GM10266 (cell line): Measurements from ENCODE around the gene IL6ST.

Experiments
- DNase-seq: peaks from one replicate; pipeline ENCODE4 v3.0.0; 2012; ENCODE audit errors: extremely low spot score
- TF ChIP-seq, protein P1 (sequence below): IDR thresholded peaks from 2 replicates; pipeline ENCODE4 v1.5.1; 2012; ENCODE audit warnings: mild to moderate bottlenecking, low read depth; ENCODE audit not compliant: control insufficient read depth, insufficient read depth; ENCODE audit errors: missing control alignments

IL6ST gene

DNA sequence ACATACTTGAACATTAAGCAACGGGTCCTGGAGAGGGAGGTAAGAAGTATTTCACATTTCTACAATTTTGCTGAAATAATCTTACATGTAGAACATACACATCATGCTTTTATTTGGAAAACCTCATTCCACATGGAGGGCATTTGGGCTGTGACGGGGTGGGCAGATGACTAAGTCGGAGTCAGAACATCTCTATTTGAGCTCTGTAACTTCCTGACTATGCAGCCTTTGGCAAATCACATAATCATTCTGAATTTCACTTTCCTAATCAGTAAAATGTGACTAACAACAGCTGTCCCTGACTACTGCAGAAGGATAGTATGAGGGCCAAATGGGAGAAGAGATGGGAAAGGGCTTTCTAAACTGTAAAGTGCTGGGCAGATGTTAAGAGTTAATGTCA, 17.1 kb upstream of the IL6ST start:
- no peak for DNase-seq
- TF ChIP-seq, protein P1, sequence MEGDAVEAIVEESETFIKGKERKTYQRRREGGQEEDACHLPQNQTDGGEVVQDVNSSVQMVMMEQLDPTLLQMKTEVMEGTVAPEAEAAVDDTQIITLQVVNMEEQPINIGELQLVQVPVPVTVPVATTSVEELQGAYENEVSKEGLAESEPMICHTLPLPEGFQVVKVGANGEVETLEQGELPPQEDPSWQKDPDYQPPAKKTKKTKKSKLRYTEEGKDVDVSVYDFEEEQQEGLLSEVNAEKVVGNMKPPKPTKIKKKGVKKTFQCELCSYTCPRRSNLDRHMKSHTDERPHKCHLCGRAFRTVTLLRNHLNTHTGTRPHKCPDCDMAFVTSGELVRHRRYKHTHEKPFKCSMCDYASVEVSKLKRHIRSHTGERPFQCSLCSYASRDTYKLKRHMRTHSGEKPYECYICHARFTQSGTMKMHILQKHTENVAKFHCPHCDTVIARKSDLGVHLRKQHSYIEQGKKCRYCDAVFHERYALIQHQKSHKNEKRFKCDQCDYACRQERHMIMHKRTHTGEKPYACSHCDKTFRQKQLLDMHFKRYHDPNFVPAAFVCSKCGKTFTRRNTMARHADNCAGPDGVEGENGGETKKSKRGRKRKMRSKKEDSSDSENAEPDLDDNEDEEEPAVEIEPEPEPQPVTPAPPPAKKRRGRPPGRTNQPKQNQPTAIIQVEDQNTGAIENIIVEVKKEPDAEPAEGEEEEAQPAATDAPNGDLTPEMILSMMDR: no peak

DNA sequence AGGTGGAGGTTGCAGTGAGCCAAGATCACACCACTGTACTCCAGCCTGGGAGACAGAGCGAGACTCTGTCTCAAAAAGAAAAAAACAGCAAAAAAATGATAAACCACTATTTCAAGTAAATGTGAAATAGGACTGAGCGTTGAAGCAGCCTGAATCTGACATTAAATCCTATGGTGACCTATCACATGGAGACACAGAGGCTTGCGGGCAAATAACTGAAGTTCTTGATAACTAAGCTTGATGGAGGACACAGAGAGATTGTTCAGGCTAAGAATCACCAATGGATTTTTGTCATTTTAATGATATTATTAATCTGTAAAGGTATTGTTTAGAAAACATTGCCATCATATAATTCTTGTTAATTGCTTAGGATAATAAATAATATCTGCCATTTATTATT, 15.7 kb upstream of the IL6ST start:
- no peak for DNase-seq
- TF ChIP-seq, protein P1: no peak

DNA sequence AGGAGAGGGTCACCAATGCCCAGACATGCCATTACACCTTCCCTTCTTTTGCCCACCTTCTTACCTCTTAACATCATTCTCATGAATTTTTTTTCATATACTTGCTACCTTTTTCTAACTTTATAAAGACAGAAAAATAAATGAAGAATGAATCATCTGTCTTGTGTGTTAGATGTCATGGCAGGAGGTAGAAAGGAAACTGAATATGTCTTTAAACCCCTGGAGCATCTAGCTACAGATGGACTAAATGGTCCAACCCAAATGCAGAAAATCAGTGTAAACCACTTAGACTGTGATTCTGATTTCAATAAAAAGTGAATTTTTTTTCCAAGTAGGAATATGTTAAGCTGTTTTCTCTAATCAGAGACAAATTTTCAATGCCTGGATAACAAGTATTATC, 11.8 kb upstream of the IL6ST start:
- TF ChIP-seq, protein P1: no peak
- DNase-seq: no peak

DNA sequence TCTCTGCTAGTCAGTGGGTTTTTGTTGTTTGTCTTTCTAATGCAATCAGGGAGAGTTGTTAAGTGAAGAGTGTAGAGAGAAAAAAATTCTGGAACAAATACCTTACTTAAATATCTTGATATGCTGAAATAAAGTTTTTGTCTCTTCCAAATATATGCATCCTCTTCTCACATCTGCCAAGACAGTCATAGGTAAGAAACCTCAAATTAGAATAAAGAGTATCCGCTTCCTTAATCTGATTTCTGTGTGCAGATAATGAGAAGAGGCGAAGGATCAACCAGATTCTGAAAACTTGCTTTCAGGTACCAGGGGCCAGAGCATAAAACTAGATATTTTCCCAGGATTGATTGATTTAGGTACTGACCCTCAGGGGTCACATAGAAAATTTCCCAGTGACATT, 11.3 kb upstream of the IL6ST start:
- TF ChIP-seq, protein P1: no peak
- DNase-seq: no peak

DNA sequence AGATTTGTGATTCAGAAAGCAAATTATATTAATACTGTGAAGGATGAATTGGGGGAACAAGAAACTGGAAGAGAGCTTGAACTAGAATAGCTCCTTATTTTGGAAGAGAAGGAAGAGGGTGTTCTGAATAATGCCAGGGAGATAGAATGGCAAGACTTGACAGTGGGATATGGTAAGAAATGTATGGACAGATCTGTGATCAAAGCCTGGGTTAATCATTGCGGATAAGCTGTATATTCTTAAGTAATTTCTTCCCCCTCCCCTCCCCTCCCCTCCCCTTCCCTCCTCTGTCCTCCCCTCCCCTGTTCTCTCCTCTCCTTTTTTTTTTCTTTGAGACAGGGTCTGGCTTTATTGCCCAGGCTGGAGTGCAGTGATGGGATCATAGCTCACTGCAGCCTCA, 10.1 kb upstream of the IL6ST start:
- TF ChIP-seq, protein P1: no peak
- DNase-seq: no peak

DNA sequence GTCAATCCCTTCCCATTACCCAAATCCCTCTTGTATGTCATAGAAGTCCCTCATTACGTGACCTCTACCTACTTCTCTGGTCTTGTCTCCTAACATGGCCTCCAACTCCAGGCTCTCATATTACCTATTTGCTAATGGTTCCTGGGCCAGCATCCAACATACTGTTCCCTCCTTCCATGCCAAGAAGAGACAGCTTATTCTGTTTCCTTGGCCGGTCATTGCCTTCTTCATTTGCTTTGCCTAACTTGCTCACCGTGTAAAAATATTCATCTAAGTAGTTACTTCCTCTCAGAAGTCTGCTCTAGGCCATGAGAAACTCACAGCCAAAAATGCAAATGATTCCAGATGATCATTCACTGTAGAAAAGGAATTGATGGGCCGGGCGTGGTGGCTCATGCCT, 8.9 kb upstream of the IL6ST start:
- DNase-seq: no peak
- TF ChIP-seq, protein P1: no peak

DNA sequence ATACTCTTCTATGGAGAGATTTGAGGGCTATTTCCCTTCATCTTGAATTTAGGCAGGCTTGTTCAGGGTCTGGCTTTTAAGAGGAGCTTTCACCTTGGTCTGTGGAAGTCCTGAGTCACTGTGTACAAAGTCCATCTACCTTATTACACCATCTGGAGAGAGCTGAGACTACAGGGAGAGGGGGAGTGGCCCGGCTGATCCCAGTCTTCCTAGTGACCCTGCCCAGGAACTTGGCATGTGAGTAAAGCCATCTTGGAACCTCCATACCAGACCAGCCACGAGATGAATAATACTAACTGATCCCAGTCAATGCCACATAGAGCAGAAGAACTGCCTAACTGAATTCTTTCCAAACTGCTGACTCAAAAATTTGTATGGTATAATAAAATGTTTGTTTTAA, 8.4 kb upstream of the IL6ST start:
- DNase-seq: no peak
- TF ChIP-seq, protein P1: no peak
